Omental fat pad (tissue), 4 donors: ENCODE measurements around the gene GPR176. TPM values are rescaled to one million over a fixed set of nuclear protein-coding genes. Genes with fewer than 3 reads are reported as not detected.

Experiments used
- ATAC-seq: fragments of 150-250 bp; one replicate; pipeline ENCODE4 v1.9.1; 2016; ENCODE audit warnings: mild to moderate bottlenecking, moderate library complexity; ENCODE audit not compliant: low FRiP score
- DNase-seq: peaks from one replicate; pipeline ENCODE4 v3.0.0-alpha.2; 2019; ENCODE audit warnings: low spot score
- total RNA-seq, 4 donors: library from RNA; depleted of rRNA; stranded (reverse); fragments of >200 nt; gene quantifications; one replicate each; pipeline ENCODE4 v1.1.0, GENCODE V29; 2016
- TF ChIP-seq, protein P1 (sequence below), 3 donors: fragments of 450-650 bp; IDR thresholded peaks; one replicate each; pipeline ENCODE4 v1.5.1; 2016 to 2017; ENCODE audit warnings: antibody characterized with exemption in 3 of 3, mild to moderate bottlenecking in 3 of 3, moderate library complexity in 2 of 3

GPR176 gene, protein sequence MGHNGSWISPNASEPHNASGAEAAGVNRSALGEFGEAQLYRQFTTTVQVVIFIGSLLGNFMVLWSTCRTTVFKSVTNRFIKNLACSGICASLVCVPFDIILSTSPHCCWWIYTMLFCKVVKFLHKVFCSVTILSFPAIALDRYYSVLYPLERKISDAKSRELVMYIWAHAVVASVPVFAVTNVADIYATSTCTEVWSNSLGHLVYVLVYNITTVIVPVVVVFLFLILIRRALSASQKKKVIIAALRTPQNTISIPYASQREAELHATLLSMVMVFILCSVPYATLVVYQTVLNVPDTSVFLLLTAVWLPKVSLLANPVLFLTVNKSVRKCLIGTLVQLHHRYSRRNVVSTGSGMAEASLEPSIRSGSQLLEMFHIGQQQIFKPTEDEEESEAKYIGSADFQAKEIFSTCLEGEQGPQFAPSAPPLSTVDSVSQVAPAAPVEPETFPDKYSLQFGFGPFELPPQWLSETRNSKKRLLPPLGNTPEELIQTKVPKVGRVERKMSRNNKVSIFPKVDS
- 10 to 100 TPM in 2 of 4 donors, 1 to 10 TPM in 2; 5.6 to 23.9 (median 11.7) TPM for total RNA-seq

DNA sequence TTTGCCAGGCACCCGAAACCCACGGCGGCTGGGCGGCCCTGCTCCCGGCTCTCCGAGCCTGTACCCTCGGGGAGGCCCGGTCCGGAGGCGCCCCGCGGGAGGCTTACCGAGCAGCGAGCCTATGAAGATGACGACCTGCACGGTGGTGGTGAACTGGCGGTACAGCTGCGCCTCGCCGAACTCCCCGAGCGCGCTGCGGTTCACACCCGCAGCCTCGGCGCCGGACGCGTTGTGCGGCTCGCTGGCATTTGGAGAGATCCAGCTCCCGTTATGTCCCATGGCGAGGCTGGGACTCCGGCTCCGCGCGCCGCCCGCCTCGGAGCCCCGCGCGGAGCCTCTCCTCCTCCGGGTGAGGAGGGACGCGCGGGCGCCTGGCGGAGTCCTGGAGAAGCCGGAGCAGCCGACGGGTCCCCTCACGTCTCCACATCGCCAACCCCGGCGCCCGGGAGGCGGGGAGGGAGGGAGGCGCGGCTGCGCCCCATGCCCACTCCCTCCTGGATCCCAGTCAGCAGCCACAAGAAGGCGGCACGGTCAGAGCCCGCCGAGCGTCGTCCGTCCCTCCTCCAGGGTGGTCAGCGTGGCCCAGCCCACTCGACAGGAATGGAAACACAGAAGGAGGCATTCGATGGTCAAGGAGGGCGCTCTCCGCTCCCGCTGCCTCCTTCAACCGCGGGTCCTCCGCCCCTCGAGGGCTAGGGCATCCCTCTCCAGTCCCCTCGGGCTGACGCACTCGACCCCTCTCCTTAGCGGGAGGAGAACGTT is at the start of gene GPR176:
Gene GPR176, minus strand, starts transcription at position 519 of the 762 bp plus-strand sequence. Its CDS starts 240 bp downstream, at position 279.
- ATAC-seq (peak; percentile 62), DNase-seq (no peak)
- TF ChIP-seq, protein P1, sequence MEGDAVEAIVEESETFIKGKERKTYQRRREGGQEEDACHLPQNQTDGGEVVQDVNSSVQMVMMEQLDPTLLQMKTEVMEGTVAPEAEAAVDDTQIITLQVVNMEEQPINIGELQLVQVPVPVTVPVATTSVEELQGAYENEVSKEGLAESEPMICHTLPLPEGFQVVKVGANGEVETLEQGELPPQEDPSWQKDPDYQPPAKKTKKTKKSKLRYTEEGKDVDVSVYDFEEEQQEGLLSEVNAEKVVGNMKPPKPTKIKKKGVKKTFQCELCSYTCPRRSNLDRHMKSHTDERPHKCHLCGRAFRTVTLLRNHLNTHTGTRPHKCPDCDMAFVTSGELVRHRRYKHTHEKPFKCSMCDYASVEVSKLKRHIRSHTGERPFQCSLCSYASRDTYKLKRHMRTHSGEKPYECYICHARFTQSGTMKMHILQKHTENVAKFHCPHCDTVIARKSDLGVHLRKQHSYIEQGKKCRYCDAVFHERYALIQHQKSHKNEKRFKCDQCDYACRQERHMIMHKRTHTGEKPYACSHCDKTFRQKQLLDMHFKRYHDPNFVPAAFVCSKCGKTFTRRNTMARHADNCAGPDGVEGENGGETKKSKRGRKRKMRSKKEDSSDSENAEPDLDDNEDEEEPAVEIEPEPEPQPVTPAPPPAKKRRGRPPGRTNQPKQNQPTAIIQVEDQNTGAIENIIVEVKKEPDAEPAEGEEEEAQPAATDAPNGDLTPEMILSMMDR (IDR thresholded peaks at IDR 0.05): no peak

DNA sequence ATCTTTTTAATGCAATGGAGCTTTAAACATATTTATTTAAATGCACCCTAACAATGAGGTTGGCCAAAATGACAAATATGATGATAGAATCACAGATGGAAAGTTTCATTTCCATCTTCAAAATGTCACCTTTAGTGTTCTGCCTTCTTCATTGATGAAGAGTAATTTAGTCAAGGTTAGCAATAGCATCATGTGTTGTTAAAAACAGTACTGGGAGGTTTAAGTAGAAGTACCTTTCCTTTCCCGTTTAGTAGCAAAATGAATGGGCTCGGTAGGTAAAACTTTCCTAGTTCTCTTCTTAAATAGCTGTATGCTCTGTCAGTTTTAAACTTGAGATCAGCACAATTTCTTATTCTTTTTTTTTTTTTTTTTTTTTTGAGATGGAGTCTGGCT is 48.9 kb upstream of the GPR176 start:
- no peak for ATAC-seq
- TF ChIP-seq, protein P1 (IDR thresholded peaks at IDR 0.05): no peak
- no peak for DNase-seq

- DNase-seq: no peak
- no peak for ATAC-seq
- TF ChIP-seq, protein P1 (IDR thresholded peaks at IDR 0.05): no peak
Observed at GRCh38 chr15:39968273-39969001, 48.4 kb upstream of the GPR176 start.

- ATAC-seq: no peak
- no peak for DNase-seq
- TF ChIP-seq, protein P1 (IDR thresholded peaks at IDR 0.05): no peak
Observed at GRCh38 chr15:39966521-39966920, 46.5 kb upstream of the GPR176 start.

GRCh38 chr15:39963786-39964185 is 43.7 kb upstream of the GPR176 start:
- TF ChIP-seq, protein P1 (IDR thresholded peaks at IDR 0.05): no peak
- ATAC-seq (no peak), DNase-seq (no peak)

- ATAC-seq (no peak), DNase-seq (no peak)
- TF ChIP-seq, protein P1 (IDR thresholded peaks at IDR 0.05): no peak
Observed at GRCh38 chr15:39961051-39961450, 41.0 kb upstream of the GPR176 start.
